OCI-LY1 (cell line): ENCODE data around the gene KIF11.

Experiments used
- CTCF ChIP-seq: fragments of 200-600 bp; sonication (generic), shearing (Covaris generic); IDR thresholded peaks from 2 replicates; pipeline ENCODE4 v1.5.1; 2017; ENCODE audit warnings: mild to moderate bottlenecking, antibody characterized with exemption, low read length, moderate library complexity, mixed read lengths
- EZH2 ChIP-seq: fragments of 200-600 bp; sonication (generic), shearing (Covaris generic); IDR thresholded peaks from 2 replicates; pipeline ENCODE4 v1.8.0; 2017; ENCODE audit warnings: borderline replicate concordance, mixed run types, mild to moderate bottlenecking, antibody characterized with exemption, low read length, moderate library complexity, mixed read lengths

DNA sequence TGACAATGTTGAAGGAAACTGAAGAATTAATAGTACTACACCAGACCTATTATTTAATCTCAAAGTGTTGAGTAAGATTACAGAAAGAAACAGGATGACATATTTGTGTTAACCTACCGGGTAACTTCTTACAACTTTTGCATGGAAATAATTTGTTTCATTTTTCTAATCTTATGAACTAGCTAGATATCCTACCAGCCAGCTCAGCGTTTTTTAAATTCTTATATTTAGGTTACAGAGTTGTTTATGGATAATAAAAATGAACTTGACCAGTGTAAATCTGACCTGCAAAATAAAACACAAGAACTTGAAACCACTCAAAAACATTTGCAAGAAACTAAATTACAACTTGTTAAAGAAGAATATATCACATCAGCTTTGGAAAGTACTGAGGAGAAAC lies 37.0 kb downstream of the KIF11 start:
- TF ChIP-seq CTCF, result no peak
- TF ChIP-seq EZH2, result no peak
